Stimulated activated CD8-positive, alpha-beta memory T cell treated with anti-CD3 and anti-CD28 coated beads, Interleukin-7, amount 100 ng/mL, for 48 hours (primary cell): Measurements from ENCODE around the gene TNFAIP8L1.

Experiments
- DNase-seq, 2 donors: peaks; one replicate each; pipeline ENCODE4 v3.0.0-alpha.2; 2020; ENCODE audit warnings: low read depth in 1 of 2; ENCODE audit errors: extremely low read depth in 1 of 2

The TNFAIP8L1 gene

GRCh38 chr19:4609878-4610511 lies 29.3 kb upstream of the TNFAIP8L1 start:
- DNase-seq, result no peak

GRCh38 chr19:4613254-4613751 lies 26.0 kb upstream of the TNFAIP8L1 start:
- no peak for DNase-seq

GRCh38 chr19:4618019-4618418 lies 21.3 kb upstream of the TNFAIP8L1 start:
- no peak for DNase-seq

- DNase-seq, result no peak
Observed at GRCh38 chr19:4619668-4620294, 19.5 kb upstream of the TNFAIP8L1 start.

GRCh38 chr19:4620675-4621074 lies 18.6 kb upstream of the TNFAIP8L1 start:
- no peak for DNase-seq

- no peak for DNase-seq
Observed at GRCh38 chr19:4622695-4623421, 16.5 kb upstream of the TNFAIP8L1 start.

GRCh38 chr19:4624301-4624700 lies 15.0 kb upstream of the TNFAIP8L1 start:
- DNase-seq, result no peak

- DNase-seq, result no peak
Observed at GRCh38 chr19:4624733-4625362, 14.5 kb upstream of the TNFAIP8L1 start.

- DNase-seq, result peak in 1 of 2 donors; percentile 40
Observed at GRCh38 chr19:4633140-4633967, 6.0 kb upstream of the TNFAIP8L1 start.

GRCh38 chr19:4635754-4636116 lies 3.6 kb upstream of the TNFAIP8L1 start:
- DNase-seq, result no peak

- peak; percentile 44 to 51 for DNase-seq
Observed at GRCh38 chr19:4636151-4636717, 3.1 kb upstream of the TNFAIP8L1 start.

- no peak for DNase-seq
Observed at GRCh38 chr19:4636761-4637160, 2.6 kb upstream of the TNFAIP8L1 start.

- DNase-seq, result no peak
Observed at GRCh38 chr19:4638317-4638716, 999 bp upstream of the TNFAIP8L1 start.

GRCh38 chr19:4639531-4640246 lies 373 bp downstream of the TNFAIP8L1 start:
- DNase-seq, result no peak

- no peak for DNase-seq
Observed at GRCh38 chr19:4640247-4641000, 1.1 kb downstream of the TNFAIP8L1 start.

- DNase-seq, result no peak
Observed at GRCh38 chr19:4641132-4641531, 1.8 kb downstream of the TNFAIP8L1 start.

GRCh38 chr19:4642625-4643024 lies 3.3 kb downstream of the TNFAIP8L1 start:
- no peak for DNase-seq

GRCh38 chr19:4645718-4646117 lies 6.4 kb downstream of the TNFAIP8L1 start:
- DNase-seq, result no peak
